ENCODE data around the gene SOAT2. TPM values are rescaled to one million over a fixed set of nuclear protein-coding genes. Genes with fewer than 3 reads are reported as not detected.

Gene SOAT2
- polyA plus RNA-seq, 2 of the 4 experiments (the other 2 are of a cell fraction): 0.09 to 0.14 TPM

DNA sequence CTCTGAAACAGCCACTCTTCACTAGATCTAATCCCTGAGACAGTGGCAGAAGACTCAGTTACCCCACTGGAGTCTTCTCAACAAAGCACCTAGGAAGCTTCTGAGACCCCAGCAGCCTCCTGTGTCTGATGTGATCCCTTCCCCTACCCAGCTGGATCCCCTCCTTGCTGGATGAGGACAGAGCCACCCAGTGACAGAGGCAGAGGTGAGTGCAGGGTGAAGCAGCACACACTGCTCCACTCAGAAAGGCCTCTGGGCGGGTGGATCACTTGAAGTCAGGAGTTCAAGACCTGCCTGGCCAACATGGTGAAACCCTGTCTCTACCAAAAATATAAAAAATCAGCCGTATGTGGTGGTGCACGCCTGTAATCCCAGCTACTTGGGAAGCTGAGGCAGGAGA lies 26.8 kb upstream of the SOAT2 start:
- POLR2A ChIA-PET: no interaction called here

DNA sequence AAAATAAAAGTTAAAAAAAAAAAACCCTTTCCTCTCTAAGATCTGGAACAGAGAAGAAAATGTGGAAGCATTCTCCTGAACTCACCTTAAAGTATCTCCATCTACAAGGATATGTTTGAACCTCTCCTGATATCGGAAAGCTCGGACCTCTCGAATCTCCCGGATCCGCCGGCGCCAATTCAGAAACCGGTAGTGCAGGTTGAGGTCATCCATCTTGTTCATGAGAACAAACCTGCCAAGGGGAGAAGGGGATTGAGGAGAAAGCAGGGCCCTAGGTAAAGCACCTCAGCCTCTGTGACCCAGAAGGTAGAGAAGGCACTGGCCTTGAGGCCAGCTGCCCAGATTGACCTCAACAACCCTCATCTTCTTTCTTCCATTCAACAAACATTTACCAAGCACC lies 26.3 kb upstream of the SOAT2 start:
- FAIRE-seq (no peak), ATAC-seq (no peak), DNase-seq (ENCODE audit: low read depth in 1 of 2, low spot score in 1 of 2) (no peak)
- Histone ChIP-seq H3K4me2 (no peak overlapping the region), H3K4me3 (no peak overlapping the region), H3K9me3 (no peaks in the 10 kb centered on the region), H3K27ac (no peak overlapping the region), H3K4me1 (peaks cover 20% of the 10 kb centered on the region)
- WGBS (ENCODE audit: missing lambda C conversion rate): 94% methylated on average over 8 of the region's 8 CpGs
- ChIA-PET POLR2A (no interaction called here), CTCF (interaction anchor here (0.7 to 45.5 kb wide), 7 partner anchors 11 to 211 kb away, joined by 3 to 1424 read pairs (median 4); partner anchors contain the start of genes IGFBP6, SOAT2, SPRYD3 and TNS2)
- TF ChIP-seq POLR2A (IDR thresholded peaks at IDR 0.05; ENCODE audit: low read length) (no peak), SMC3 (IDR thresholded peaks at IDR 0.05) (no peak), RFX5 (IDR thresholded peaks at IDR 0.05) (no peak)

More for the DNA sequence above, 26.8 kb upstream of the SOAT2 start:
- no peak overlapping the region for H3K4me3 ChIP-seq
- DNase-seq (ENCODE audit: low read depth in 1 of 2, low spot score in 1 of 2) (no peak), FAIRE-seq (no peak), ATAC-seq (no peak)
- no peaks in the 10 kb centered on the region for H3K9me3 ChIP-seq
- 93% methylated on average over 3 of the region's 3 CpGs for WGBS (ENCODE audit: missing lambda C conversion rate)
- peaks cover 22% of the 10 kb centered on the region for H3K4me1 ChIP-seq
- no peak overlapping the region for H3K27ac ChIP-seq
- TF ChIP-seq RFX5 (IDR thresholded peaks at IDR 0.05) (no peak), KDM1A (IDR thresholded peaks at IDR 0.05; ENCODE audit: low read depth) (no peak)
- CTCF ChIA-PET: interaction anchor here (1.3 to 45.5 kb wide), 5 partner anchors 11 to 211 kb away, joined by 4 to 1424 read pairs (median 6); partner anchors contain the start of genes IGFBP6, SOAT2, SPRYD3 and TNS2
- no peak overlapping the region for H3K4me2 ChIP-seq

DNA sequence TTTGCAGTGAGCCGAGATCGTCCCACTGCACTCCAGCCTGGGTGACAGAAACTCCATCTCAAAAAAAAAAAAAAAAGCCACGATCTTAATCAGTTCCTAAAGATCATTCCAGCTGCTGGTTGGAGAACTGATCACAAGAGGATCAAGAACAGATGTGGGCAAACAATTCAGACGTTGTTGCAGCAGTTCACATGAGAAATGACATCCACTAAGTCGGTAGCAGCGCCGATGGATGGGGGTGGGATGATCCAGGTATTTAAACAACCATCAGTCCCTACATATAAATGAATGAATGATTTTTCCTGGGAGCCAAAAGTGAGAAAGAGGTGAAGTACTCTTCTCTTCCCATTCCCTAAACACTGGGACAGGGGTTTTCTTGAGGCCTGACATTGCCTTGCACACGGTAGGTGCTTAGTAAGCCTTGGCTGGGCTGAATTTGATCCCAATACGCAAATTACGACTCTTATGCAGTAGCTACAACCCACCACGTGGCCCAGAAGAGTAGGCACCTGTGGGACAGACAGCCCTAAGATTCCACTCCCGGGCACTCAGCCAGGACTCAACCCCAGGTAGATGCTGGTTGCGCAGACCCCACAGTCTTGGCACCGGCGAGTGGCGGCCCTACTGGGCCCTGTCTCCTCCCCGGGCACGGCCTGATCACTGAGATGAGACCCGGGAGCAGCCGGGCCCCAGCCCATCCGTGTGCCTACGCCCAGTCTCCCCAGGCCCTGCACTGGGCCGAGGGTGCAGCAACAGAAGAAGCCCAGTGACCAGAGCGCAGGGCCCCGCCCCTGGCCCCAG lies 24.7 kb upstream of the SOAT2 start:
- CTCF ChIA-PET: interaction anchor here (0.8 to 45.5 kb wide), 7 partner anchors 9 to 243 kb away, joined by 3 to 1424 read pairs (median 5); partner anchors contain the start of genes AAAS, IGFBP6, SOAT2 and SPRYD3
- peak in 1 of 2 experiments; percentile 16; a peak in 1 of 5 replicates for TF ChIP-seq JUN (IDR thresholded peaks at IDR 0.05)
- TF ChIP-seq POLR2A (IDR thresholded peaks at IDR 0.05; ENCODE audit: low read length): peak; percentile 86
- no peak for TF ChIP-seq CEBPB (IDR thresholded peaks at IDR 0.05)
- TF ChIP-seq, protein P1, sequence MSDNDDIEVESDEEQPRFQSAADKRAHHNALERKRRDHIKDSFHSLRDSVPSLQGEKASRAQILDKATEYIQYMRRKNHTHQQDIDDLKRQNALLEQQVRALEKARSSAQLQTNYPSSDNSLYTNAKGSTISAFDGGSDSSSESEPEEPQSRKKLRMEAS (IDR thresholded peaks at IDR 0.05): peak; percentile 65
- TF ChIP-seq, protein P2, sequence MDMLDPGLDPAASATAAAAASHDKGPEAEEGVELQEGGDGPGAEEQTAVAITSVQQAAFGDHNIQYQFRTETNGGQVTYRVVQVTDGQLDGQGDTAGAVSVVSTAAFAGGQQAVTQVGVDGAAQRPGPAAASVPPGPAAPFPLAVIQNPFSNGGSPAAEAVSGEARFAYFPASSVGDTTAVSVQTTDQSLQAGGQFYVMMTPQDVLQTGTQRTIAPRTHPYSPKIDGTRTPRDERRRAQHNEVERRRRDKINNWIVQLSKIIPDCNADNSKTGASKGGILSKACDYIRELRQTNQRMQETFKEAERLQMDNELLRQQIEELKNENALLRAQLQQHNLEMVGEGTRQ (IDR thresholded peaks at IDR 0.05): peak; percentile 60; the same call in 1 of the 2 replicates
- TF ChIP-seq, protein P3, sequence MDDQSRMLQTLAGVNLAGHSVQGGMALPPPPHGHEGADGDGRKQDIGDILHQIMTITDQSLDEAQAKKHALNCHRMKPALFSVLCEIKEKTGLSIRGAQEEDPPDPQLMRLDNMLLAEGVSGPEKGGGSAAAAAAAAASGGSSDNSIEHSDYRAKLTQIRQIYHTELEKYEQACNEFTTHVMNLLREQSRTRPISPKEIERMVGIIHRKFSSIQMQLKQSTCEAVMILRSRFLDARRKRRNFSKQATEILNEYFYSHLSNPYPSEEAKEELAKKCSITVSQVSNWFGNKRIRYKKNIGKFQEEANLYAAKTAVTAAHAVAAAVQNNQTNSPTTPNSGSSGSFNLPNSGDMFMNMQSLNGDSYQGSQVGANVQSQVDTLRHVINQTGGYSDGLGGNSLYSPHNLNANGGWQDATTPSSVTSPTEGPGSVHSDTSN (IDR thresholded peaks at IDR 0.05): no peak
- Histone ChIP-seq H3K9me3 (no peaks in the 10 kb centered on the region), H3K4me1 (peaks cover 10% of the 10 kb centered on the region; the same call in 2 of the 3 replicates), H3K4me3 (peak overlapping the region; percentile 56), H3K4me2 (peak overlapping the region; percentile 78), H3K27ac (peak overlapping the region; percentile 86 to 94)
- DNase-seq (ENCODE audit: low read depth in 1 of 2, low spot score in 1 of 2): no peak
- WGBS (ENCODE audit: missing lambda C conversion rate): 27% methylated on average over 22 of the region's 25 CpGs
- POLR2A ChIA-PET: interaction anchor here (0.6 to 4.1 kb wide), 24 partner anchors 10 to 221 kb away, joined by 3 to 46 read pairs (median 4); partner anchors contain the start of genes CSAD, IGFBP6, KRT8 and MYG1
- peak; percentile 38 to 79 for ATAC-seq
- FAIRE-seq: no peak

DNA sequence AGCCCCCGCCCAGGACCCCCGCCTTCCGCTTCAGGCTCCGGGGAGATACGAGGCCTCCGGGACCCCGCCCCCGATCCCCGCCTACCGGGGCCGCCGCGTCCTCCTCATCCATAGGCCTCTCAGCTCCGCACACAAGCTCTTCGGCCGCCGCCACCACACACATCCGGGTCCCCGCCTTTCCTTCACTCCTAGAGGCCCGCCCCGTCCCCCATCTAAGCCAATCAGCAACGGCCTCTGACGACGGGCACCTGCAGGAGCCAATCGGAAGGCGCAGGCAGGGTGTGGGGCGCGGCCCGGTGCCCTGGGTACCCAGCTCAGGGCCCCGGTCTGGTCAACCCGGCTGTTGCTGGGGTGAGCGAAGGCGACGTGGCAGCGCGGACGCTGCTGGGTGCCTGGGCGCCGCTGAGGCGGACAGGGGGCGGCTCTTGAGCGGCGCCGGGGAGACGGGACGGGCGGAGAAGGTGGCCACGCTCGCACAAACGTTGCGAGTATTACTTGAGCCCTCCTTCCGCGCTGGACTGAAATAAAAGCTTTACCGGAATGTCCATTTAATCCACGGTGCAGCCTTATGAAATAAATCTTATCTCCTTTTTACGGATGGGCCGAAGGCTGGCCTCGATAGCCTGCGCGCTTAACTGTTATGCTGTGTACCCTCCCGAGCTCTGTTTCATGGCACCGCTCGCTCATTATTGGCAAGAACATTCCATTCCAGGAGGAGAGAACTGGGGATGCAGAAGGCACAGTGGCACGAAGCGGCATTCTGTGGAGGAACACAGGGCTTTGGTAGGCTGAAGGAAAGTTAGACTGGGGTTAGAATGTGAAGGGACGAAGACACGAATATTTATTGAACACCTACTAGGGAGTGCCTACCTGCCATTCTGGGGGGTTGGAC lies 23.8 kb upstream of the SOAT2 start, which contains the start of gene SPRYD3:
Gene SPRYD3 (minus strand): TSS at position 165 of the 892 bp plus-strand sequence. CDS start 57 bp downstream, at position 108.
- DNase-seq (ENCODE audit: low read depth in 1 of 2, low spot score in 1 of 2) (peak; percentile 99 to 100), ATAC-seq (peak; percentile 98 to 99), FAIRE-seq (no peak)
- ChIA-PET CTCF (interaction anchor here (0.8 to 45.5 kb wide), 10 partner anchors 9 to 242 kb away, joined by 3 to 1424 read pairs (median 4); partner anchors contain the start of genes AAAS, IGFBP6, SOAT2 and SPRYD3), POLR2A (interaction anchor here (0.7 to 4.1 kb wide), 22 partner anchors 11 to 220 kb away, joined by 3 to 46 read pairs (median 4); partner anchors contain the start of genes CSAD, IGFBP6, MYG1 and PFDN5)
- WGBS (ENCODE audit: missing lambda C conversion rate): 12% methylated on average over 37 of the region's 67 CpGs
- Histone ChIP-seq H3K4me2 (peak within 1 kb of the TSS; percentile 92), H3K9me3 (peaks cover 7% of the 10 kb centered on the region; the same call in 2 of the 3 replicates), H3K4me3 (peak within 1 kb of the TSS; percentile 56), H3K27ac (peak within 1 kb of the TSS; percentile 86 to 94), H3K4me1 (peaks cover 10% of the 10 kb centered on the region; the same call in 2 of the 3 replicates)
- no peak for TF ChIP-seq ESRRA (IDR thresholded peaks at IDR 0.05; ENCODE audit: borderline replicate concordance, low read length)
- TF ChIP-seq TP53 (CRISPR knock-in tag; IDR thresholded peaks at IDR 0.05): no peak
- TF ChIP-seq CBX2 (IDR thresholded peaks at IDR 0.05; ENCODE audit: borderline replicate concordance, low read depth): no peak
- TF ChIP-seq POLR2A (IDR thresholded peaks at IDR 0.05; ENCODE audit: low read length): peak; percentile 99
- TF ChIP-seq, protein P1 (IDR thresholded peaks at IDR 0.05): peak; percentile 76
- TF ChIP-seq, protein P4, sequence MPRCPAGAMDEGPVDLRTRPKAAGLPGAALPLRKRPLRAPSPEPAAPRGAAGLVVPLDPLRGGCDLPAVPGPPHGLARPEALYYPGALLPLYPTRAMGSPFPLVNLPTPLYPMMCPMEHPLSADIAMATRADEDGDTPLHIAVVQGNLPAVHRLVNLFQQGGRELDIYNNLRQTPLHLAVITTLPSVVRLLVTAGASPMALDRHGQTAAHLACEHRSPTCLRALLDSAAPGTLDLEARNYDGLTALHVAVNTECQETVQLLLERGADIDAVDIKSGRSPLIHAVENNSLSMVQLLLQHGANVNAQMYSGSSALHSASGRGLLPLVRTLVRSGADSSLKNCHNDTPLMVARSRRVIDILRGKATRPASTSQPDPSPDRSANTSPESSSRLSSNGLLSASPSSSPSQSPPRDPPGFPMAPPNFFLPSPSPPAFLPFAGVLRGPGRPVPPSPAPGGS (IDR thresholded peaks at IDR 0.05): peak; percentile 89
- TF ChIP-seq, protein P5, sequence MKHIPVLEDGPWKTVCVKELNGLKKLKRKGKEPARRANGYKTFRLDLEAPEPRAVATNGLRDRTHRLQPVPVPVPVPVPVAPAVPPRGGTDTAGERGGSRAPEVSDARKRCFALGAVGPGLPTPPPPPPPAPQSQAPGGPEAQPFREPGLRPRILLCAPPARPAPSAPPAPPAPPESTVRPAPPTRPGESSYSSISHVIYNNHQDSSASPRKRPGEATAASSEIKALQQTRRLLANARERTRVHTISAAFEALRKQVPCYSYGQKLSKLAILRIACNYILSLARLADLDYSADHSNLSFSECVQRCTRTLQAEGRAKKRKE (CRISPR knock-in tag; IDR thresholded peaks at IDR 0.05; ENCODE audit: low read depth): no peak
- no peak for TF ChIP-seq POLR2AphosphoS2 (conservative IDR thresholded peaks at IDR 0.05; ENCODE audit: low read length)
- TF ChIP-seq, protein P2 (IDR thresholded peaks at IDR 0.05): no peak
- TF ChIP-seq HOXB5 (CRISPR knock-in tag; IDR thresholded peaks at IDR 0.05): no peak
- TF ChIP-seq ZFP36 (IDR thresholded peaks at IDR 0.05; ENCODE audit: borderline replicate concordance, partially characterized antibody): no peak
- no peak for TF ChIP-seq NFE2L2 (conservative IDR thresholded peaks at IDR 0.05; ENCODE audit: low read length)
- no peak for TF ChIP-seq CHD2 (IDR thresholded peaks at IDR 0.05; ENCODE audit: low read length, partially characterized antibody)
